UCSD-AML1 (cell line): Measurements from ENCODE around the gene RNF212.
"Not testable (repeated sequence)": the region's sequence is repeated elsewhere in the genome, so short reads cannot be mapped to it uniquely, and the experiment has no call there.

ENCODE experiments used
- DNase-seq: peaks from one replicate; lab custom pipeline; 2025; ENCODE audit not compliant: unreplicated experiment; lab: John Stamatoyannopoulos, UW

The RNF212 gene

GRCh38 chr4:1113311-1114009 is at the start of gene RNF212:
RNF212 (minus strand) TSS chr4:1113564; CDS start chr4:1113464, 100 bp downstream.
- DNase-seq: peak; percentile 59

- DNase-seq: no peak
Observed at GRCh38 chr4:1160351-1160750, 47.0 kb upstream of the RNF212 start.

GRCh38 chr4:1156069-1156468 is 42.7 kb upstream of the RNF212 start:
- DNase-seq: no peak

- DNase-seq: no peak
Observed at GRCh38 chr4:1155314-1155713, 42.0 kb upstream of the RNF212 start.

GRCh38 chr4:1154523-1155182 is 41.3 kb upstream of the RNF212 start:
- DNase-seq: no peak

GRCh38 chr4:1154126-1154522 is 40.8 kb upstream of the RNF212 start:
- no peak for DNase-seq

- no peak for DNase-seq
Observed at GRCh38 chr4:1153567-1154090, 40.3 kb upstream of the RNF212 start.

- DNase-seq: no peak
Observed at GRCh38 chr4:1152290-1152689, 38.9 kb upstream of the RNF212 start.

- no peak for DNase-seq
Observed at GRCh38 chr4:1151541-1151940, 38.2 kb upstream of the RNF212 start.

- DNase-seq: no peak
Observed at GRCh38 chr4:1150875-1151274, 37.5 kb upstream of the RNF212 start.

GRCh38 chr4:1139860-1140259 is 26.5 kb upstream of the RNF212 start:
- no peak for DNase-seq

GRCh38 chr4:1137850-1138249 is 24.5 kb upstream of the RNF212 start:
- no peak for DNase-seq

- DNase-seq: no peak
Observed at GRCh38 chr4:1137063-1137776, 23.9 kb upstream of the RNF212 start.

- DNase-seq: no peak
Observed at GRCh38 chr4:1136048-1136447, 22.7 kb upstream of the RNF212 start.

- no peak for DNase-seq
Observed at GRCh38 chr4:1133033-1133432, 19.7 kb upstream of the RNF212 start.

GRCh38 chr4:1130316-1131186 is 17.2 kb upstream of the RNF212 start:
- DNase-seq: peak; percentile 72

GRCh38 chr4:1126506-1126905 is 13.1 kb upstream of the RNF212 start:
- no peak for DNase-seq

GRCh38 chr4:1125466-1125865 is 12.1 kb upstream of the RNF212 start:
- DNase-seq: not testable (repeated sequence)

- no peak for DNase-seq
Observed at GRCh38 chr4:1124818-1125217, 11.5 kb upstream of the RNF212 start.

- no peak for DNase-seq
Observed at GRCh38 chr4:1122505-1122904, 9.1 kb upstream of the RNF212 start.

- DNase-seq: no peak
Observed at GRCh38 chr4:1116838-1117237, 3.5 kb upstream of the RNF212 start.
